CD4-positive, alpha-beta T cell treated with Interleukin-4 for 1 hour (primary cell): Measurements from ENCODE around the gene SRRT.
"Not testable (repeated sequence)": the region's sequence is repeated elsewhere in the genome, so short reads cannot be mapped to it uniquely, and the experiment has no call there.

ENCODE experiments used
- DNase-seq, 2 donors: peaks; one replicate each; pipeline ENCODE4 v3.0.0-alpha.2; 2020 to 2022

The SRRT gene

GRCh38 chr7:100874577-100875355 lies at the start of gene SRRT:
TSS of gene SRRT (plus strand) at chr7:100875103. CDS start at chr7:100875591, 488 bp downstream.
- DNase-seq = peak; percentile 98

- no peak for DNase-seq
These were observed 49.7 kb upstream of the SRRT start for GRCh38 chr7:100825215-100825671.

GRCh38 chr7:100825751-100826513 lies 49.0 kb upstream of the SRRT start:
- DNase-seq = no peak

- no peak for DNase-seq
These were observed 48.2 kb upstream of the SRRT start for GRCh38 chr7:100826514-100827329.

GRCh38 chr7:100827330-100828226 lies 47.3 kb upstream of the SRRT start, which contains the start of gene EPHB4:
TSS of gene EPHB4 (minus strand) at chr7:100827523. CDS start at chr7:100827030, 493 bp downstream.
- no peak for DNase-seq

GRCh38 chr7:100829150-100829716 lies 45.7 kb upstream of the SRRT start:
- no peak for DNase-seq

- no peak for DNase-seq
These were observed 44.5 kb upstream of the SRRT start for GRCh38 chr7:100830396-100830795.

- no peak for DNase-seq
These were observed 42.6 kb upstream of the SRRT start for GRCh38 chr7:100832281-100832633.

GRCh38 chr7:100835903-100836811 lies 38.7 kb upstream of the SRRT start:
- no peak for DNase-seq

GRCh38 chr7:100836812-100837098 lies 38.1 kb upstream of the SRRT start:
- DNase-seq = no peak

- DNase-seq = peak; percentile 79 to 82
These were observed 37.6 kb upstream of the SRRT start for GRCh38 chr7:100837099-100837836.

GRCh38 chr7:100839361-100839760 lies 35.5 kb upstream of the SRRT start:
- no peak for DNase-seq

- DNase-seq = no peak
These were observed 34.3 kb upstream of the SRRT start for GRCh38 chr7:100840470-100841100.

- no peak for DNase-seq
These were observed 27.5 kb upstream of the SRRT start for GRCh38 chr7:100847360-100847759.

GRCh38 chr7:100852048-100852872 lies 22.6 kb upstream of the SRRT start, which contains the start of gene SLC12A9:
TSS of gene SLC12A9 (plus strand) at chr7:100852713. CDS start at chr7:100854198, 1,485 bp downstream.
- DNase-seq = peak; percentile 82 to 85

- no peak for DNase-seq
These were observed 20.6 kb upstream of the SRRT start for GRCh38 chr7:100854146-100854895.

- not testable (repeated sequence) for DNase-seq
These were observed 20.0 kb upstream of the SRRT start for GRCh38 chr7:100854899-100855298.

- DNase-seq = no peak
These were observed 19.4 kb upstream of the SRRT start for GRCh38 chr7:100855515-100855914.
